Neural crest cell (in vitro differentiated cells): ENCODE data around the gene TULP4. TPM values are rescaled to one million over a fixed set of nuclear protein-coding genes. Genes with fewer than 3 reads are reported as not detected.

Source experiments
- DNase-seq: peaks from one replicate; pipeline ENCODE4 v3.0.0; 2021; ENCODE audit warnings: low read depth, mixed read lengths, low spot score
- H3K27ac Mint-ChIP-seq: one replicate; pipeline ENCODE4 v1.8.0; 2021; ENCODE audit warnings: mild to moderate bottlenecking, mixed read lengths; ENCODE audit not compliant: unreplicated experiment
- H3K27me3 Mint-ChIP-seq: 2 replicates; pipeline ENCODE4 v1.8.0; 2021; ENCODE audit warnings: low read depth, mild to moderate bottlenecking, mixed read lengths
- H3K36me3 Mint-ChIP-seq: 2 replicates; pipeline ENCODE4 v1.8.0; 2021; ENCODE audit warnings: low read depth, mild to moderate bottlenecking, mixed read lengths
- H3K4me1 Mint-ChIP-seq: 2 replicates; pipeline ENCODE4 v1.8.0; 2021; ENCODE audit warnings: mixed read lengths
- H3K4me3 Mint-ChIP-seq: one replicate; pipeline ENCODE4 v1.8.0; 2021; ENCODE audit warnings: mild to moderate bottlenecking, mixed read lengths
- H3K9me3 Mint-ChIP-seq: 2 replicates; pipeline ENCODE4 v1.8.0; 2021; ENCODE audit warnings: mixed read lengths
- CTCF ChIP-seq: fragments of 200-600 bp; sonication (generic); conservative IDR thresholded peaks from 2 replicates; pipeline ENCODE4 v1.5.0; 2021; ENCODE audit warnings: antibody characterized with exemption, mild to moderate bottlenecking
- total RNA-seq: library from RNA; stranded (reverse); gene quantifications from 2 replicates; pipeline ENCODE4 v1.2.1, GENCODE V29; 2021

Gene TULP4
- total RNA-seq, 1 donor from 2014 or later, result 115 TPM

DNA sequence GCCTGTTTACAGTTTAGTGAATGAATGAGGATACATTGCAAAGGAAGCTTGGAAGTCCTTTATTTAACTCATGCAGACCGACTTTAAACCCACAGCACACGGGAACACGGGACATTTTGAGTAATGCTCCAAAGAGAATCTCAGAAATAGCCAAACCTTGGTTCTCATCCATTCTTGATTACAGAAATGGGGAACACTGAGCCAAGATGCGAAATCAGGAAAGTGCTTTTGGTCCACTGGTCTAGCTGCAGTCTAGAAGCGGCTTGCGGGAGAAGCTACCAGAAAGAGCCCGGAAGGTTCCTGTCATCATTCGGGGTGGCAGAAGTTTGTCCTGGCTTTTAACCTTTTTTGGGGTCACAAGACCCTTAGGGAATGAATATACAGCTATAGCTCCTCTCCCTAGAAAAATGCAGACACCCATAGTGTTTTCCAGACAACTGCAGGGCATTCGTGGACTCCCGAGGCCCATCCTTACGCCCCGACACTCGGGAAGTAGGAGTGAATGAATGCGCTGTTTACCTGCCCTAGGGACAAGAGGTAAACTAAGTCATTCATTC lies 247.2 kb downstream of the TULP4 start:
- no peak for TF ChIP-seq CTCF
- peak overlapping the region; percentile 24 for H3K27ac Mint-ChIP-seq

DNA sequence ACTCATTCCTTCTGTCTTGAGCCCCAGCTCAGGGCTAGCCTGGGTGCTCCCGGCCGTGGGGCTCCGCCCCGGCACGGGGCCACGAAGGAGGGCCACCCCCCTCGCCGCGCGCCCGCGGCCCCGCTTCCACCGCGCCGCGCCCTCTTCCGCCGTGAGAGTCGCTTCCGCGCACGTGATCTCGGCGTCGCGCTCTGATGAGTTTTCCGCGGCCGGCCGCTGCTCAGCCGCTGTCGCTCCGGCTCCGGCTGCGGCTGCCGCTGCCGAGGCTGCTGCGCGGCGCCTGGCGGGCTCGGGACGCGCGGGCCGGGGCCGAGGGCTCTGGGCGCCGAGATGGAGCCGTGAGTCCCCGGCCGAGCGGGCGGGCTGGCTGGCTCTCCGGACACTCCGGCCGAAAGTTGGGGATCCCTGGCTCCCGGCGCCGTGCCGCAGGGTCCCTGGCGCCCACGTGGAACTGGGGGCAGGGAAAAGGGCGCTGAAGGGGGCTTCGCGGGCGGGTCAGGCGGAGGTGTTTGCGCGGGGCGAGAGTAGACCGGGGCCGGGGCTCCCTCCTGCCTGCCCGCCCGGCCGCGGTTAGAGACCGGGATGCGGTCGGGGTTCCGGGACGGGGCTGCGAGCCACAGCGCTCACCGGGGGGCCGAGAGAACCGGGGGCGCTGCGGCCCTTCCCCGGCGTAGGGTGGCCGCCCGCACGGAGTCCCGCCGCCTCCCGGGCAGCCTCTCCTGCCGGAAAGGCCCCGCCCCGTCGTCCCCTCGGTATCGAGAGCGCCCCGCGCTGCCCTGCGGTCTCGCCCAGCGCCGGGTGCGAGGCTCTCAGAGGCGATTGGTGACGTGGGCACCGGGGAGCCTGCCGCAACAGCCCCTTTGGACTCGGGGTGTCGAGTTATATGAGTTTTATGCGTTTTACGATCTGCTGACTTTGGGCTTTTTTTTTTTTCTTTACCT lies 247.9 kb downstream of the TULP4 start, which contains the start of gene TMEM181:
Gene TMEM181, plus strand, starts transcription at position 197 of the 941 bp plus-strand sequence. Its CDS starts 134 bp downstream, at position 331.
- Mint-ChIP-seq H3K27ac (peak within 1 kb of the TSS; percentile 88), H3K27me3 (no peaks in the 10 kb centered on the region), H3K4me1 (peaks cover 35% of the 10 kb centered on the region), H3K9me3 (no peaks in the 10 kb centered on the region), H3K4me3 (peak within 1 kb of the TSS; percentile 98), H3K36me3 (no peaks in the 10 kb centered on the region)
- DNase-seq, result peak; percentile 65
- TF ChIP-seq CTCF, result no peak

More for the DNA sequence above, 247.2 kb downstream of the TULP4 start:
- H3K36me3 Mint-ChIP-seq, result no peaks in the 10 kb centered on the region
- peak overlapping the region; percentile 89 for H3K4me3 Mint-ChIP-seq
- no peak for DNase-seq
- H3K27me3 Mint-ChIP-seq, result no peaks in the 10 kb centered on the region
- H3K9me3 Mint-ChIP-seq, result no peaks in the 10 kb centered on the region
- H3K4me1 Mint-ChIP-seq, result peaks cover 41% of the 10 kb centered on the region

GRCh38 chr6:158560836-158561320 lies 248.6 kb downstream of the TULP4 start:
- DNase-seq, result no peak
- peak overlapping the region; percentile 98 for H3K4me3 Mint-ChIP-seq
- H3K27me3 Mint-ChIP-seq, result no peaks in the 10 kb centered on the region
- peaks cover 31% of the 10 kb centered on the region for H3K4me1 Mint-ChIP-seq
- H3K36me3 Mint-ChIP-seq, result no peaks in the 10 kb centered on the region
- peak overlapping the region; percentile 88 for H3K27ac Mint-ChIP-seq
- no peaks in the 10 kb centered on the region for H3K9me3 Mint-ChIP-seq
- TF ChIP-seq CTCF, result no peak

Other genes with a start within 250 kb of the TULP4 start
- 11.3 and 12.2 TPM in 2 replicates for gene SERAC1, start 144.2 kb upstream of the TULP4 start, total RNA-seq
- gene GTF2H5, start 144.1 kb upstream of the TULP4 start, total RNA-seq, result 21.1 and 23.8 TPM in 2 replicates
- 23.9 and 25.0 TPM in 2 replicates for gene TMEM181, start 247.6 kb downstream of the TULP4 start, total RNA-seq